ENCODE measurements around the gene ELP5.

ELP5 gene

GRCh38 chr17:7282752-7283321, 30.8 kb downstream of the ELP5 start:
- no peak for DNase-seq

- no peak for DNase-seq
Observed at GRCh38 chr17:7283471-7284216, 31.6 kb downstream of the ELP5 start.

- DNase-seq: no peak
Observed at GRCh38 chr17:7284911-7285310, 32.9 kb downstream of the ELP5 start.

- no peak for DNase-seq
Observed at GRCh38 chr17:7285679-7286078, 33.7 kb downstream of the ELP5 start.

- DNase-seq: no peak
Observed at GRCh38 chr17:7289256-7290032, 37.4 kb downstream of the ELP5 start.

GRCh38 chr17:7290166-7290565, 38.2 kb downstream of the ELP5 start:
- no peak for DNase-seq

GRCh38 chr17:7290685-7291084, 38.7 kb downstream of the ELP5 start:
- no peak for DNase-seq

- no peak for DNase-seq
Observed at GRCh38 chr17:7292194-7292593, 40.2 kb downstream of the ELP5 start.

- peak in 8 of 56 donors; percentile 6 to 60 (median 14) for DNase-seq
Observed at GRCh38 chr17:7292729-7293128, 40.7 kb downstream of the ELP5 start.

- no peak for DNase-seq
Observed at GRCh38 chr17:7293159-7293558, 41.1 kb downstream of the ELP5 start.

- DNase-seq: no peak
Observed at GRCh38 chr17:7293816-7294613, 42.0 kb downstream of the ELP5 start.

- peak in 11 of 56 donors; percentile 6 to 60 (median 31) for DNase-seq
Observed at GRCh38 chr17:7294614-7295153, 42.7 kb downstream of the ELP5 start, which contains the start of gene YBX2. Gene YBX2 (minus strand): TSS chr17:7294639. CDS start chr17:7294500, 139 bp downstream.

- DNase-seq: no peak
Observed at GRCh38 chr17:7295230-7296180, 43.5 kb downstream of the ELP5 start.

GRCh38 chr17:7296189-7296861, 44.3 kb downstream of the ELP5 start:
- peak in 44 of 56 donors; percentile 12 to 83 (median 57) for DNase-seq

- DNase-seq: no peak
Observed at GRCh38 chr17:7304179-7304578, 52.2 kb downstream of the ELP5 start.

- DNase-seq: peak; percentile 69 to 100 (median 99)
Observed at GRCh38 chr17:7306911-7307685, 55.1 kb downstream of the ELP5 start, which contains the start of gene EIF5A. Gene EIF5A (plus strand): TSS chr17:7307628. CDS start chr17:7309636, 2,008 bp downstream.

GRCh38 chr17:7307686-7308624, 55.9 kb downstream of the ELP5 start:
- DNase-seq: peak in 13 of 56 donors; percentile 24 to 69 (median 53)
